HEK293 (cell line): ENCODE data around the gene ZSWIM1.

Source experiments
- CTCF ChIA-PET: fragments of 350-600 bp; formaldehyde crosslinking; extraction: SDS; loops from one replicate; lab custom pipeline; 2021; ENCODE audit warnings: antibody characterized with exemption; lab: Yijun Ruan, JAX
- POLR2A ChIA-PET: fragments of 300-600 bp; formaldehyde crosslinking; extraction: SDS; loops from one replicate; lab custom pipeline; 2020; ENCODE audit warnings: antibody characterized with exemption, inconsistent platforms; lab: Yijun Ruan, JAX
- H3K27ac ChIP-seq: fragments of 200-500 bp; sonication (Bioruptor generic); 2 replicates; pipeline ENCODE4 v1.5.1; 2014; ENCODE audit warnings: low read depth, low read length, control low read depth, inconsistent platforms; ENCODE audit errors: extremely low read depth
- H3K36me3 ChIP-seq, 2 experiments: fragments of 200-500 bp in 1 of 2; sonication (Bioruptor generic) in 1 of 2; 1 replicate in 1 of 2; 2 replicates in 1 of 2; pipeline ENCODE4 v1.5.1; 2014 to 2017; ENCODE audit warnings: inconsistent platforms in 2 of 2, low read length in 2 of 2; ENCODE audit not compliant: control insufficient read depth in 2 of 2, insufficient read depth in 1 of 2
- H3K4me1 ChIP-seq: fragments of 200-500 bp; sonication (Bioruptor generic); 2 replicates; pipeline ENCODE4 v1.5.1; 2014; ENCODE audit warnings: mild to moderate bottlenecking, low read length, inconsistent platforms; ENCODE audit not compliant: control insufficient read depth, insufficient read depth
- H3K4me3 ChIP-seq: 2 replicates; pipeline ENCODE4 v1.5.1; 2011; ENCODE audit warnings: low read depth, mild to moderate bottlenecking, control low read depth, low read length, moderate library complexity
- H3K9me3 ChIP-seq: fragments of 200-500 bp; sonication (Bioruptor generic); 2 replicates; pipeline ENCODE4 v1.5.1; 2014; ENCODE audit warnings: low read depth, low read length, inconsistent platforms; ENCODE audit not compliant: control insufficient read depth, insufficient read depth
- BCL11B ChIP-seq: fragments of 450-650 bp; formaldehyde crosslinking; IDR thresholded peaks from 2 replicates; pipeline ENCODE4 v1.5.1; 2016; ENCODE audit warnings: low read depth, missing biosample characterization, missing genetic modification characterization
- HOXD13 ChIP-seq: sonication (generic); formaldehyde crosslinking; IDR thresholded peaks from 2 replicates; pipeline ENCODE4 v1.8.0; 2022; ENCODE audit warnings: missing genetic modification reagents, borderline replicate concordance
- RBAK ChIP-seq: fragments of 450-650 bp; formaldehyde crosslinking; IDR thresholded peaks from 2 replicates; pipeline ENCODE4 v1.5.1; 2016; ENCODE audit warnings: missing biosample characterization, missing genetic modification characterization
- YY1 ChIP-seq: fragments of 450-650 bp; formaldehyde crosslinking; IDR thresholded peaks from 2 replicates; pipeline ENCODE4 v1.5.1; 2018; ENCODE audit warnings: missing biosample characterization, missing genetic modification characterization
- ZBTB26 ChIP-seq: fragments of 450-650 bp; formaldehyde crosslinking; optimal IDR thresholded peaks from 2 replicates; pipeline ENCODE3; 2016; ENCODE audit warnings: missing biosample characterization, mild to moderate bottlenecking, missing genetic modification characterization
- ZNF114 ChIP-seq: fragments of 450-650 bp; formaldehyde crosslinking; IDR thresholded peaks from 2 replicates; pipeline ENCODE4 v1.5.0; 2017; ENCODE audit warnings: missing biosample characterization, missing genetic modification characterization
- ZNF138 ChIP-seq: fragments of 450-650 bp; formaldehyde crosslinking; IDR thresholded peaks from 2 replicates; pipeline ENCODE4 v1.5.1; 2016; ENCODE audit warnings: missing biosample characterization, missing genetic modification characterization, borderline replicate concordance
- ZNF16 ChIP-seq: fragments of 450-650 bp; formaldehyde crosslinking; IDR thresholded peaks from 2 replicates; pipeline ENCODE4 v1.5.1; 2016; ENCODE audit warnings: low read depth, missing biosample characterization, missing genetic modification characterization
- ZNF214 ChIP-seq: fragments of 450-650 bp; formaldehyde crosslinking; IDR thresholded peaks from 2 replicates; pipeline ENCODE4 v1.5.1; 2017; ENCODE audit warnings: missing biosample characterization, mild to moderate bottlenecking, missing genetic modification characterization, borderline replicate concordance
- ZNF266 ChIP-seq: fragments of 450-650 bp; formaldehyde crosslinking; IDR thresholded peaks from 2 replicates; pipeline ENCODE4 v1.5.1; 2016; ENCODE audit warnings: missing biosample characterization, missing genetic modification characterization, low read depth
- ZNF274 ChIP-seq, 2 experiments: fragments of 200-500 bp in 1 of 2; fragments of 450-650 bp in 1 of 2; sonication (Bioruptor generic) in 1 of 2; formaldehyde crosslinking in 1 of 2; IDR thresholded peaks; 2 replicates each; pipeline versions ENCODE4 v1.5.1 to v1.6.1; 2014 to 2016; ENCODE audit warnings: borderline replicate concordance in 1 of 2, inconsistent platforms in 1 of 2, low read length in 1 of 2, missing biosample characterization in 1 of 2, missing genetic modification characterization in 1 of 2
- ZNF610 ChIP-seq: fragments of 450-650 bp; formaldehyde crosslinking; IDR thresholded peaks from 2 replicates; pipeline ENCODE4 v1.5.1; 2016; ENCODE audit warnings: missing biosample characterization, missing genetic modification characterization, borderline replicate concordance
- ZNF626 ChIP-seq: fragments of 450-650 bp; sonication (Bioruptor Pico); formaldehyde crosslinking; IDR thresholded peaks from 2 replicates; pipeline ENCODE4 v1.5.1; 2018; ENCODE audit warnings: missing biosample characterization, missing genetic modification characterization, inconsistent platforms
- ZNF664 ChIP-seq: fragments of 450-650 bp; formaldehyde crosslinking; IDR thresholded peaks from 2 replicates; pipeline ENCODE4 v1.5.1; 2016; ENCODE audit warnings: missing biosample characterization, missing genetic modification characterization
- ZXDB ChIP-seq: fragments of 450-650 bp; formaldehyde crosslinking; IDR thresholded peaks from 2 replicates; pipeline ENCODE4 v1.5.1; 2016; ENCODE audit warnings: missing biosample characterization, missing genetic modification characterization
- TF ChIP-seq, protein P1 (sequence below): fragments of 450-650 bp; formaldehyde crosslinking; IDR thresholded peaks from 2 replicates; pipeline ENCODE4 v1.5.1; 2016; ENCODE audit warnings: missing biosample characterization, missing genetic modification characterization, borderline replicate concordance
- TF ChIP-seq, protein P2 (sequence below): fragments of 450-650 bp; formaldehyde crosslinking; IDR thresholded peaks from 2 replicates; pipeline ENCODE4 v1.5.1; 2016; ENCODE audit warnings: missing biosample characterization, missing genetic modification characterization, borderline replicate concordance
- TF ChIP-seq, protein P3 (sequence below): fragments of 450-650 bp; formaldehyde crosslinking; IDR thresholded peaks from 2 replicates; pipeline ENCODE4 v1.5.1; 2016; ENCODE audit warnings: missing biosample characterization, missing genetic modification characterization
- TF ChIP-seq, protein P4 (sequence below): fragments of 450-650 bp; formaldehyde crosslinking; IDR thresholded peaks from 2 replicates; pipeline ENCODE4 v1.5.1; 2016; ENCODE audit warnings: missing biosample characterization, missing genetic modification characterization

Gene ZSWIM1

GRCh38 chr20:45859916-45860315, 21.1 kb upstream of the ZSWIM1 start (continued):
- TF ChIP-seq, protein P1, sequence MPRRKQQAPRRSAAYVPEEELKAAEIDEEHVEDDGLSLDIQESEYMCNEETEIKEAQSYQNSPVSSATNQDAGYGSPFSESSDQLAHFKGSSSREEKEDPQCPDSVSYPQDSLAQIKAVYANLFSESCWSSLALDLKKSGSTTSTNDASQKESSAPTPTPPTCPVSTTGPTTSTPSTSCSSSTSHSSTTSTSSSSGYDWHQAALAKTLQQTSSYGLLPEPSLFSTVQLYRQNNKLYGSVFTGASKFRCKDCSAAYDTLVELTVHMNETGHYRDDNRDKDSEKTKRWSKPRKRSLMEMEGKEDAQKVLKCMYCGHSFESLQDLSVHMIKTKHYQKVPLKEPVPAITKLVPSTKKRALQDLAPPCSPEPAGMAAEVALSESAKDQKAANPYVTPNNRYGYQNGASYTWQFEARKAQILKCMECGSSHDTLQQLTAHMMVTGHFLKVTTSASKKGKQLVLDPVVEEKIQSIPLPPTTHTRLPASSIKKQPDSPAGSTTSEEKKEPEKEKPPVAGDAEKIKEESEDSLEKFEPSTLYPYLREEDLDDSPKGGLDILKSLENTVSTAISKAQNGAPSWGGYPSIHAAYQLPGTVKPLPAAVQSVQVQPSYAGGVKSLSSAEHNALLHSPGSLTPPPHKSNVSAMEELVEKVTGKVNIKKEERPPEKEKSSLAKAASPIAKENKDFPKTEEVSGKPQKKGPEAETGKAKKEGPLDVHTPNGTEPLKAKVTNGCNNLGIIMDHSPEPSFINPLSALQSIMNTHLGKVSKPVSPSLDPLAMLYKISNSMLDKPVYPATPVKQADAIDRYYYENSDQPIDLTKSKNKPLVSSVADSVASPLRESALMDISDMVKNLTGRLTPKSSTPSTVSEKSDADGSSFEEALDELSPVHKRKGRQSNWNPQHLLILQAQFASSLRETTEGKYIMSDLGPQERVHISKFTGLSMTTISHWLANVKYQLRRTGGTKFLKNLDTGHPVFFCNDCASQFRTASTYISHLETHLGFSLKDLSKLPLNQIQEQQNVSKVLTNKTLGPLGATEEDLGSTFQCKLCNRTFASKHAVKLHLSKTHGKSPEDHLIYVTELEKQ (tag by site-specific recombination) = no peak
- no peak for TF ChIP-seq ZNF626 (tag by site-specific recombination)
- TF ChIP-seq ZXDB (tag by site-specific recombination) = no peak

DNA sequence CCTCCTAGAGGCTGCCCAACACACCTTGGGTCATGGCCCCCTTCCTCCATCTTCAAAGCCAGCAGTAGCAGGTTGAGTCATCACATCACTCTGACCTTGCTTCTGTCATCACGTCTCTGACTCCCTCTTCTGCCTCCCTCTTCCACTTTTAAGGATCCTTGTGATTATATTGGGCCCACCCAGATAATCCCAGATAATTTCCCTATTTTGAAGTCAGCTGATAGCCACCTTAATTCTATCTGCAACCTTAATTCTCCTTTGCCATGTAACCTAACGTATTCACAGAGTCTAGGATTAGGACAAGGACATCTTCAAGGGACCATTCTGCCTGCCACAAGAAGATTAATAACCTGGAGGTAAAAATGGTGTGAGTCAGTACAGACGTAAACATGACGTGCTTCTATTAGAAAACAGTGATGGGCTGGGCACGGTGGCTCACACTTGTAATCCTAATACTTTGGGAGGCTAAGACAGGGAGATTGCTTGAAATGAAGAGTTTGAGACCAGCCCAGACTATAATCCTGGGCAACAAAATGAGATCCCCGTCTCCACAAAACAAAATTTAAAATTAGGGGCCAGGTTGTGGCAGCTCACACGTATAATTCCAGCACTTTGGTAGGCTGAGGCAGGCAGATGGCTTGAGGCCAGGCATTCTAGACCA, 20.3 kb upstream of the ZSWIM1 start:
- peaks cover 5% of the 10 kb centered on the region for H3K4me1 ChIP-seq
- no peak overlapping the region for H3K4me3 ChIP-seq
- no peak overlapping the region; the same call in 1 of the 2 replicates for H3K27ac ChIP-seq
- ChIA-PET CTCF (interaction anchor here (0.6 to 1.4 kb wide), 2 partner anchors 62 to 149 kb away, joined by 5 to 9 read pairs; no protein-coding TSS in a partner anchor), POLR2A (interaction anchor here (0.6 to 1.4 kb wide), 5 partner anchors 17 to 75 kb away, joined by 3 to 4 read pairs (median 3); no protein-coding TSS in a partner anchor)
- no peaks in the 10 kb centered on the region for H3K36me3 ChIP-seq
- no peaks in the 10 kb centered on the region for H3K9me3 ChIP-seq
- no peak for TF ChIP-seq HOXD13 (CRISPR knock-in tag)
- TF ChIP-seq YY1 = no peak
- no peak for TF ChIP-seq ZNF266 (tag by site-specific recombination)
- TF ChIP-seq ZBTB26 = no peak
- no peak for TF ChIP-seq RBAK (tag by site-specific recombination)
- no peak for TF ChIP-seq ZNF16
- TF ChIP-seq, protein P2, sequence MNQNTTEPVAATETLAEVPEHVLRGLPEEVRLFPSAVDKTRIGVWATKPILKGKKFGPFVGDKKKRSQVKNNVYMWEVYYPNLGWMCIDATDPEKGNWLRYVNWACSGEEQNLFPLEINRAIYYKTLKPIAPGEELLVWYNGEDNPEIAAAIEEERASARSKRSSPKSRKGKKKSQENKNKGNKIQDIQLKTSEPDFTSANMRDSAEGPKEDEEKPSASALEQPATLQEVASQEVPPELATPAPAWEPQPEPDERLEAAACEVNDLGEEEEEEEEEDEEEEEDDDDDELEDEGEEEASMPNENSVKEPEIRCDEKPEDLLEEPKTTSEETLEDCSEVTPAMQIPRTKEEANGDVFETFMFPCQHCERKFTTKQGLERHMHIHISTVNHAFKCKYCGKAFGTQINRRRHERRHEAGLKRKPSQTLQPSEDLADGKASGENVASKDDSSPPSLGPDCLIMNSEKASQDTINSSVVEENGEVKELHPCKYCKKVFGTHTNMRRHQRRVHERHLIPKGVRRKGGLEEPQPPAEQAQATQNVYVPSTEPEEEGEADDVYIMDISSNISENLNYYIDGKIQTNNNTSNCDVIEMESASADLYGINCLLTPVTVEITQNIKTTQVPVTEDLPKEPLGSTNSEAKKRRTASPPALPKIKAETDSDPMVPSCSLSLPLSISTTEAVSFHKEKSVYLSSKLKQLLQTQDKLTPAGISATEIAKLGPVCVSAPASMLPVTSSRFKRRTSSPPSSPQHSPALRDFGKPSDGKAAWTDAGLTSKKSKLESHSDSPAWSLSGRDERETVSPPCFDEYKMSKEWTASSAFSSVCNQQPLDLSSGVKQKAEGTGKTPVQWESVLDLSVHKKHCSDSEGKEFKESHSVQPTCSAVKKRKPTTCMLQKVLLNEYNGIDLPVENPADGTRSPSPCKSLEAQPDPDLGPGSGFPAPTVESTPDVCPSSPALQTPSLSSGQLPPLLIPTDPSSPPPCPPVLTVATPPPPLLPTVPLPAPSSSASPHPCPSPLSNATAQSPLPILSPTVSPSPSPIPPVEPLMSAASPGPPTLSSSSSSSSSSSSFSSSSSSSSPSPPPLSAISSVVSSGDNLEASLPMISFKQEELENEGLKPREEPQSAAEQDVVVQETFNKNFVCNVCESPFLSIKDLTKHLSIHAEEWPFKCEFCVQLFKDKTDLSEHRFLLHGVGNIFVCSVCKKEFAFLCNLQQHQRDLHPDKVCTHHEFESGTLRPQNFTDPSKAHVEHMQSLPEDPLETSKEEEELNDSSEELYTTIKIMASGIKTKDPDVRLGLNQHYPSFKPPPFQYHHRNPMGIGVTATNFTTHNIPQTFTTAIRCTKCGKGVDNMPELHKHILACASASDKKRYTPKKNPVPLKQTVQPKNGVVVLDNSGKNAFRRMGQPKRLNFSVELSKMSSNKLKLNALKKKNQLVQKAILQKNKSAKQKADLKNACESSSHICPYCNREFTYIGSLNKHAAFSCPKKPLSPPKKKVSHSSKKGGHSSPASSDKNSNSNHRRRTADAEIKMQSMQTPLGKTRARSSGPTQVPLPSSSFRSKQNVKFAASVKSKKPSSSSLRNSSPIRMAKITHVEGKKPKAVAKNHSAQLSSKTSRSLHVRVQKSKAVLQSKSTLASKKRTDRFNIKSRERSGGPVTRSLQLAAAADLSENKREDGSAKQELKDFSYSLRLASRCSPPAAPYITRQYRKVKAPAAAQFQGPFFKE = no peak
- TF ChIP-seq ZNF274 (IDR thresholded peaks at IDR 0.05; ENCODE audit: low read length) = no peak
- TF ChIP-seq ZNF274 (tag by site-specific recombination; IDR thresholded peaks at IDR 0.05; ENCODE audit: borderline replicate concordance) = no peak
- TF ChIP-seq, protein P3, sequence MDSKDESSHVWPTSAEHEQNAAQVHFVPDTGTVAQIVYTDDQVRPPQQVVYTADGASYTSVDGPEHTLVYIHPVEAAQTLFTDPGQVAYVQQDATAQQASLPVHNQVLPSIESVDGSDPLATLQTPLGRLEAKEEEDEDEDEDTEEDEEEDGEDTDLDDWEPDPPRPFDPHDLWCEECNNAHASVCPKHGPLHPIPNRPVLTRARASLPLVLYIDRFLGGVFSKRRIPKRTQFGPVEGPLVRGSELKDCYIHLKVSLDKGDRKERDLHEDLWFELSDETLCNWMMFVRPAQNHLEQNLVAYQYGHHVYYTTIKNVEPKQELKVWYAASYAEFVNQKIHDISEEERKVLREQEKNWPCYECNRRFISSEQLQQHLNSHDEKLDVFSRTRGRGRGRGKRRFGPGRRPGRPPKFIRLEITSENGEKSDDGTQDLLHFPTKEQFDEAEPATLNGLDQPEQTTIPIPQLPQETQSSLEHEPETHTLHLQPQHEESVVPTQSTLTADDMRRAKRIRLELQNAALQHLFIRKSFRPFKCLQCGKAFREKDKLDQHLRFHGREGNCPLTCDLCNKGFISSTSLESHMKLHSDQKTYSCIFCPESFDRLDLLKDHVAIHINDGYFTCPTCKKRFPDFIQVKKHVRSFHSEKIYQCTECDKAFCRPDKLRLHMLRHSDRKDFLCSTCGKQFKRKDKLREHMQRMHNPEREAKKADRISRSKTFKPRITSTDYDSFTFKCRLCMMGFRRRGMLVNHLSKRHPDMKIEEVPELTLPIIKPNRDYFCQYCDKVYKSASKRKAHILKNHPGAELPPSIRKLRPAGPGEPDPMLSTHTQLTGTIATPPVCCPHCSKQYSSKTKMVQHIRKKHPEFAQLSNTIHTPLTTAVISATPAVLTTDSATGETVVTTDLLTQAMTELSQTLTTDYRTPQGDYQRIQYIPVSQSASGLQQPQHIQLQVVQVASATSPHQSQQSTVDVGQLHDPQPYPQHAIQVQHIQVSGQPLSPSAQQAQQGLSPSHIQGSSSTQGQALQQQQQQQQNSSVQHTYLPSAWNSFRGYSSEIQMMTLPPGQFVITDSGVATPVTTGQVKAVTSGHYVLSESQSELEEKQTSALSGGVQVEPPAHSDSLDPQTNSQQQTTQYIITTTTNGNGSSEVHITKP (tag by site-specific recombination) = no peak; the same call in 1 of the 2 replicates
- TF ChIP-seq ZNF610 (tag by site-specific recombination) = no peak
- TF ChIP-seq ZNF114 (tag by site-specific recombination) = no peak
- no peak for TF ChIP-seq ZNF214 (tag by site-specific recombination)
- no peak for TF ChIP-seq BCL11B
- TF ChIP-seq, protein P4, sequence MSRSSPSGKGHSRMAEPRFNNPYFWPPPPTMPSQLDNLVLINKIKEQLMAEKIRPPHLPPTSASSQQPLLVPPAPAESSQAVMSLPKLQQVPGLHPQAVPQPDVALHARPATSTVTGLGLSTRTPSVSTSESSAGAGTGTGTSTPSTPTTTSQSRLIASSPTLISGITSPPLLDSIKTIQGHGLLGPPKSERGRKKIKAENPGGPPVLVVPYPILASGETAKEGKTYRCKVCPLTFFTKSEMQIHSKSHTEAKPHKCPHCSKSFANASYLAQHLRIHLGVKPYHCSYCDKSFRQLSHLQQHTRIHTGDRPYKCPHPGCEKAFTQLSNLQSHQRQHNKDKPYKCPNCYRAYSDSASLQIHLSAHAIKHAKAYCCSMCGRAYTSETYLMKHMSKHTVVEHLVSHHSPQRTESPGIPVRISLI = no peak
- TF ChIP-seq ZNF664 (tag by site-specific recombination) = no peak
- TF ChIP-seq ZNF138 (tag by site-specific recombination) = no peak
